GM19467 (cell line): ENCODE measurements around the gene TSG101.

Experiments
- ATAC-seq: cut with Tn5 transposase; IDR thresholded peaks from one replicate; pipeline ENCODE4 v1.9.1; 2021; ENCODE audit warnings: mild to moderate bottlenecking, moderate library complexity; ENCODE audit not compliant: unreplicated experiment

The TSG101 gene, protein sequence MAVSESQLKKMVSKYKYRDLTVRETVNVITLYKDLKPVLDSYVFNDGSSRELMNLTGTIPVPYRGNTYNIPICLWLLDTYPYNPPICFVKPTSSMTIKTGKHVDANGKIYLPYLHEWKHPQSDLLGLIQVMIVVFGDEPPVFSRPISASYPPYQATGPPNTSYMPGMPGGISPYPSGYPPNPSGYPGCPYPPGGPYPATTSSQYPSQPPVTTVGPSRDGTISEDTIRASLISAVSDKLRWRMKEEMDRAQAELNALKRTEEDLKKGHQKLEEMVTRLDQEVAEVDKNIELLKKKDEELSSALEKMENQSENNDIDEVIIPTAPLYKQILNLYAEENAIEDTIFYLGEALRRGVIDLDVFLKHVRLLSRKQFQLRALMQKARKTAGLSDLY

DNA sequence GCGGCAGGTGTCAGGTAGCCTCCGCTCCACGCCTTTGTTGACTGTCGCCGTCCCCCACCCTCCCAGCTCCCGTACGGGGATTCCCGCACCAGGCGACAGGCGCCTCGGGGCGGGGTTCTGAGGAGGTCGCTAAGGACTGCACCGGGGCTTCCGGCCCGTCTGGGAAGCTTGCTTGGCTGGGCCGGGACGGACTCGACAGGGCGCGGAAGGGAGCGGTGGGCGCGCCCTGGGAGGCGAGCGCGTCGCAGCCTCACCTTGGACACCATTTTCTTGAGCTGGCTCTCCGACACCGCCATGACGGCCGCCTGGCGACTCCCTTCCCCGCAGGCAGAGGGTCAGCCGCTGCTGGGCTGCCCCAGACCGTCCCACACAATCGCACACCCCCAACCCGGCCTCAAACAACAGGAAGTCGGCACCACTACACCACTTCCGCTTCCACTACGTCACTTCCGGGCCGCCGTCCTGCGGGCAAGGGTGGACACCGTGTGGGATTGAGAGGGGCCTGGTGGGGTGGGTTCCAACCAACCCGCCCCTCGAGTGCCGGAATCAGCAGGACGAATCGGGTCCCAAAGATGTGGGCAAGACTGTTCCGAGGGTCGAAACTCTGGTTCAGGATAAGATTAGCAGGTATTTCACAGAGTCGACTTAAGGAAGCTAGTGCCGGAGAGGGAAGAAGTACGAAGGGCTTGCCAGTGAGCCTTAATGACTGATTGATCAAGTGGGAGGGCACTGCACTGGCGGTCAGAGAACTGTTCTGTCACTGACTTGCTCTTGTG is at the start of gene TSG101:
TSG101 (minus strand) TSS at position 422 of the 776 bp plus-strand sequence; CDS start at position 296, 126 bp downstream.
- peak; percentile 93 for ATAC-seq

DNA sequence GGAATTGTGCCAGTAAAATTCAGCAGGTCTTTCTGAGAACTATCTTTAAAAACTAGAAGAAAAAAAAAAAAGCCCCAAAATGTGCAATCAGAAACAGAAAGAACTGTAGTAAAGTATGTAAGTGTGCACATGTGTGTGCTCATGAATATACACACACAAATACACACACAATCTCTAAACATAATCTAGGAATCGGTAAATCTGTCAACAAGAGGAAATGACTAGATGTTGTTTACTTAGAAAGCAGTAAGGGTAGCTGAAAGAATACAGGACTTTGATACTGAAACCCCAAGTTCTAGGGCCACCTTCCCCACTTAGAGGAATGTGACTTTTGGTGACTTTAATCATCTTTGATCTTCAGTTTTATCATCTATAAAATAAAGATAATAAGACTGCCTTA is 48.6 kb upstream of the TSG101 start:
- no peak for ATAC-seq

DNA sequence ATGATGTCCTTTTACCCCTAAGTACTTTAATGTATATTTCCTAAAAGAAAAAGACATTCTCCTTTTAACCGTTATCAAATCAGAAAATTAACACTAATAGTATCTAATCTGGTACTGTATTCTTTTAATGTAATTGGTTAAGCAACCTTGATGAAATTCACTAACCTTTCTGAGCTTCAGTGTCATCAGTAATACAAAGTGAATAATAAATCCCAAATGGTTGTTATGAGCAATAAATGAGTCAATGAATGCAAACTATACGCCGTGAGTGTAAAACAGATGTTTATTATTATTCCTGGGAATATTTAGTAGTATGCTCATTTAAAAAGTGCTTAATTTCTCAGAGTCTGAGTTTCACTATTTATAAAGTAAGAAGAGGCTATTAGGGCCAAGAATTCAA is 40.3 kb upstream of the TSG101 start:
- no peak for ATAC-seq

DNA sequence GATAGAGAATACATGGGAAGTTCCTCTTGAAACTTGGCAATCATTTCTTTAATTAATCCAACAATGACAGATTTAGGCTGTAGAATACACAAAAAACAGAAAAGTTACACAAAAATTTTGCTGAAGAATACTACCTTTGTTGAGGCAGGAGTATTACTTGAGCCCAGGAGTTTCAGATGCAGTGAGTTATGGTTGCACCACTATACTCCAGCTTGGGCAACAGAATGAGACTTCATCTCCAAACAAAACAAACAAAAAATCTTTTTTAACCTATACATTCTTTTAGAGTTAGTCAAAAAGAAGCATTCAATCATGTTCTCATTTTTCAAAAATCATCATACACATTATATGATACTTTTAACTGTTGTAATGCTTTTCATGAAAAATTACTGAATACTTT is 39.7 kb upstream of the TSG101 start:
- ATAC-seq: no peak

DNA sequence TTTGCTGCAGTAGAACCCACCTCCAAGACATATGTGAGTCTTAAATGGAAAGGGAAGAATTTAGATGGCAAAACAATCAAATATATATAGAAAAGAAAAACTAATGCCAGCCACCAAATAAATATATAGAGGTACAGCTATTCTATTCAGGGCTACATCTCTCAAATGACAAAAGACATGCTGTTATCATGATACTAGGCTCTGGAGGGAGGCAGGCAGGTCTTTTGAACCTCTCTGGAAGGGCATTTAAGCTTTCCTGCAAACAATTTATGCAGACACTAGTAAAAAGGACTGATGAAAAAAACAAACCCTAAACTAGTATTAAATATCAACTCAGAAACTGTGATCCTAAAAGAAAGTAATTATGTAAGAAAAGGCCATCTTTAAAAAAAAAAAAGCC is 37.4 kb upstream of the TSG101 start:
- no peak for ATAC-seq

DNA sequence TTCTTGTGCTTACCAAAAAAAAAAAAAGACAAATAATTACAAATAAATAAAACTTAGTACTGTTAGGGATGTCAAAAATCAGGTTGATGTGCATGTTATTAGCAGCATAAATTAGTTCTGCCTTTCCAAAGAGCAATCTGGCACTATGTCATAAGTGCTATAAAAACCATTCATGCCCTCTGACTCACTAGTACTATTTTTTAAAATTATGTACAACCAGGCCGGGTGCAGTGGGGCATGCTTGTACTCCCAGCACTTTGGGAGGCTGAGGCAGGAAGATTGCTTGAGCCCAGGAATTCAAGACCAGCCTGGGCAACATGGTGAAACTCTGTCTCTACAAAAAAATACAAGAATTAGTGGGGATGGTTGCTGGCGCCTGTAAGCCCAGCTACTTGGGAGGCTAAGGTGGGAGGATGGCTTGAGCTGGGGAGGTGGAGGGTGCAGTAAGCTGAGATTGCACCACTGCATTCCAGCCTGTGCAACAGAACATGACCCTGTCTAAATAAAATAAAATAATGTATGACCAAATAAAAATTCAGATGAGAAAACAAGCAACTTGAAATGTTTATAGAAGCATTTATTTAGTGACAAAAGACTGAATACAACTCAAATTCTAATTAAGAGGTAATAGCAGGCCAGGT is 36.5 kb upstream of the TSG101 start:
- ATAC-seq: no peak

DNA sequence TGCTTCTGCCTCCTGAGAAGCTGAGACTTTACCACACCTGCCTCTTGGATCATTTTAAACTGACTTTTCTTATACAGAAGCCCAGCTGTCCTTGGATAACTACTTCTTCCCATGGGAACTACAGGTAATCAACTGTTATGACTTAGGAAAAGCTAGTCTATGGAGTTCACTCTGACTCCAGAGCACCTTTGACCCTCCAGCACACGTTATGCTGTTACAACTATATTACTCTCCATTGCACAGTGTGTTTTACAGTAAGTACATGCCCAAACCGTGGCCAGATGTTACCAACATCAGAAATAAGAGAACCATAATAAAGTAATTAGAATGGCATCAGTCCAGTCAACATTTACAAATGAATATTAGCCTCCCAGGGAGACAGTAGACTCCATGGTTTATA is 21.3 kb upstream of the TSG101 start:
- ATAC-seq: no peak

DNA sequence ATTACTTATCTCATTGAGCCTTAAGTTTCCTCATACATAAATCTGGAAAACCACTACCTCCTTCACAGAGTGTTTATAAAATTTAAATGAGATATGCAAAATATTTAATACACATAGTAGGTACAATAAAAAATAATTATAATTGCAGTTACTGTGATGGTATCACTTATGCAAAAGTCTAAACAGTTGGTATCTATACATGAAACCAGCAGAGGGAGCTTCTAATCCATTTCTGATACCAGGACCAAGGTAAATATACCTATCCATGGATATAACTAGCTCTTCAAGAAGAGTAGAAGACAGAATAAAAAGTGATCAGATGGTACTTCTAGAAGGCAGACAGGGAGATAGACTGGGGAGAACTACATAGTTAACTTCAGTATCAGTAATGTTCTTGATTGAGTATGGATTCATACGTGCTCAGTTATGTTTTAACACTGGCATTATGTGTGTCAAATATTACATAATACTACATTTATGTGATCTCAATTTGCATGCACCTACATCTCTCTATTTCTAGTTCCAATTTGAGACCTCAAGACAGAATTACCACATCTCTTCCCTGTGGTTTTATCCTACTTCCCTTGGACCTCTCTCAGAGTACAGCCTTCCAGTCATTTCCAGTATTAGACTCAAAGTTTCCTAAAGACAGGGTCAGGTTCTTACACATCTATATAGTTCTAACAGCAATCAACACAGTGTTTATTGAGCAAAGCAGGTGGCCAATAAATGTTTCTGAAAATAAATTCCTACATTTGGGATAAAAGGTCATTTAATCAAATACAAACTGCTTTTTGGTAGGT is 13.7 kb upstream of the TSG101 start:
- no peak for ATAC-seq

DNA sequence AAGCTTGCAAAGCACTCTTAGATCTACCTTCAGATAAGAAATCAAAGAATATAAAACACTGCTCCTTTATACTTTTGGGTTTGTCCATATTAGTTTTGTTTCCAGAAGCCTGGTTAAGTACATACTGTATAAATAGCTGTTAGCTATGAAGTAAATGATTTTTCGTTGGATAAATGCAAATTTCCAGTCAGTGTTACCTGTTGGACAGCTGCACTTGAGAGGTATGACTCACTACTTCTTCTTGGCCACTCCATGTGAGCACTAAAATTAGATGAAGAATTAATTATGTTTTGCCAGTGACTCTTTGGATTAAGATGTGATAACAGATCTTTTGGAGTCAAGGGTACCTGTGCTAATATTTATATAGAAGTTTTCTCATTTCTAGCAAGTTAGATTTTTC is 9.5 kb upstream of the TSG101 start:
- ATAC-seq: no peak

DNA sequence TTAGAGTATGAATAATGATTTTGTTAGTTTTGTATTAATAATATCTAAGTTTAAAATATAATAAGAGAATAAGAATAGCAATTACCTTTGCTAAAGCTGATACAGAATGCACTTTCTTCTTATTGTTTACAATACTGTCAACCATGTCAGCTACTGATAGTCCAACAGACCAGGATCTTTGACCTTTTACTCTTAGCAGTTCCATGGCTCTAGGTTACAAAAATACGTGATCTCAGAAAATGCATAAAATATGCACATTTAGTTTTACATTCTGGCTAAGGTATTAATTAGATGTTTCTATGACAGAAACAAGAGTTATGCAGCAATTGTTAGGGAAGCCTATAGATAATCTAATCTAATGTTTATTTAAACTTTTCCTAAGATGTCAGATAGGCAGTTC is 7.5 kb upstream of the TSG101 start:
- ATAC-seq: no peak

DNA sequence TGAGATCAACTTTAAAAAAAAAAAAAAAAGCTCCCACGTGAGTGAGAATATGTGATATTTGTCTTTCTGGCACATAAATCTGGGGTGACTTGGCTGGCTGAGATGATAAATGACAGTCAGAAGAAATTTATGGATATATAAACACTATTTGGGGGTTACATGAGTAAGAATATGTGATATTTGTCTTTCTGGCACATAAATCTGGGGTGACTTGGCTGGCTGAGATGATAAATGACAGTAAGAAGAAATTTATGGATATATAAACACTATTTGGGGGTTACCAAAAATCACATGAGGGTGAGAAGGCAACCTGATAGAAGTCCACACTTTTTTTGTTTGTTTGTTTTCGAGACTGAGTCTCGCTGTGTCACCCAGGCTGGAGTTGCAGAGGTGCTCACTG is 6.6 kb upstream of the TSG101 start:
- no peak for ATAC-seq

DNA sequence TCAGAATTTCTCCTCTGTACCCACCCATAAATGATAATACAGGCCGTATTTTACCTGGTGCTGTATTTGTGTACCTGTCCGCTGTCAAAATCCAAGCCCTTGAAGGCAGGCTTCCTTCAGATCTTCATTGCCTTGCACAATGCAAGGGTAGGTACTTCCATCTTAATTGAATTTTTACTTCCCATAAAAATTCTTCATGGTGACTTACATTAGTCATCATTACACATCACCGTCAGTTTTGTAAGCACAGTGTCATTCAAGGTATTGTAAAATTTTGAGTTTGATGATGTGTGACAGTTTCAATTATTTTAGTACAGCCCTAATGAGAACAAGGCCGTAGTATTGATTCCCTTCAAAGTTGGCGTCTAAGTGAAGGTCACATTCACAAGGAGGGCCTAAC is 770 bp upstream of the TSG101 start:
- ATAC-seq: no peak

DNA sequence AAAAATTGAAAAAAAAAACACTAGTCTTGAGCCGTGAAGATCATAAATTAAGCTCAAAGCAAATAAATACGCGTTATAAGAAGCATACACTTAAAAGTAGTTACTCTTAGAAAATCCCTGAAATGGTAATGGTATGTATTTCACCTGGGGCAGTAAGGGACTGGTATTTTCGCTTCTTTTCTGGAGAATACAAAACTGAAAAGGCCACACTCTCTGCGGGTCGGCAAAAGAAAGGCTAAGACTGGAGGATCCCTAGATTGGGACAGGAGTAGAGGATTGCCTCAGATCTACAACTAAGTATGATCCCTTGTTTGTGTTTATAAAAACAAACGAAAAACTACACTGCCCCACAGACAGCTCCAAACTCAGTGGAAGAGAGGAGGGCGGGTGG is 617 bp downstream of the TSG101 start:
- ATAC-seq: no peak

DNA sequence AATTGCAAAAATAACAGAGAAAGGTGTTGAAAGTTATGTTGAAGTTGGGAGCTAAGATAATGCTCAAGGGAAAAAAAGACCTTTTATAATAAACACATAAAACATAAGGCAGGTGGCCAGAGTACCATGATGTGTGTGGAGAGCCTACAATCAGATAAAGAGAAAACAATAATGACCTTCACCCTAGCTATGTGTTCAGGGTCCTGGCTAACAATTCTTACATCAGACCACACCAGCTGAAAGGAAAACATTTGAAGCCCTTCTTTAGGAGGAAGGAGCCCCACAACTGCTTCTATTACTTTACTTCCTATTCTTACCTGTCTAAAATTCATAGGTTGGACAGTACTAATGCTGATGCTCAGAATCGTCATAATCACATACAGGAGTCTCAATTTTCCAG is 2.5 kb downstream of the TSG101 start:
- ATAC-seq: no peak

DNA sequence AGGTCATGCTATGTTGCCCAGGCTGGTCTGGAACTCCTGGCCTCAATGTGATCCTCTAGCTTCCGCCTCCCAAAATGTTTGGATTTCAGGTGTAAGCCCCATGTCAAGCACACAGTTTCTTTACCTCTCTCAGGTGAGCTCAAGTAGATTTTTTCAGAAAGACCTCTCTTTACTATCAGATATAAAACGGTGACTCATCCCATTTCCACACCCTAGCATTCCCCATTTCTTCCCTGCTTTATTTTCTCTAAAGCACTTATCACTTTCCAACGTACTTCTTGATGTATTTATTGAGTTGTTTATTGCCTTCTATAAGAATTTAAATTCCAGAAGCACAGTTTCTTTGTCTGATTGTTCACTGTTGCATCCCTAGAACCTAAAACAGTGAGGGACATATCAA is 3.7 kb downstream of the TSG101 start:
- ATAC-seq: no peak

DNA sequence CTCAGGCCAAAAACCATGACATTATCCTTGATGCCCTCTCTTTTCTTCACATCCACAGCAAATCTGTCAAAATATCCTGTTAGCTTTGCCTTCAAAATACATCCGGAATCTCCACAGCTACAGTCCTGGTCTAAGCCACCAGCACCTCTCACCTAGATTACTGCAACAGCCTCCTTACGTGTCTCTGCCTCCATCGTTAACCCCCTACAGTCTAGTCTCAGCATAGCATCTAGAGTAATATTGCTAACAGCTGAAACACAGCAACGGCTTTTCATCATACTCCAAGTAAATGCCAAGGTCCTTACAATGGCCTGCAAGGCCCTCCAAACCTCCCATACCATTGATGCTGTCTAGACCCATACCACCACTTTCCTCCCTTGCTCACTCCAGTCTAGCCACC is 4.4 kb downstream of the TSG101 start:
- no peak for ATAC-seq

DNA sequence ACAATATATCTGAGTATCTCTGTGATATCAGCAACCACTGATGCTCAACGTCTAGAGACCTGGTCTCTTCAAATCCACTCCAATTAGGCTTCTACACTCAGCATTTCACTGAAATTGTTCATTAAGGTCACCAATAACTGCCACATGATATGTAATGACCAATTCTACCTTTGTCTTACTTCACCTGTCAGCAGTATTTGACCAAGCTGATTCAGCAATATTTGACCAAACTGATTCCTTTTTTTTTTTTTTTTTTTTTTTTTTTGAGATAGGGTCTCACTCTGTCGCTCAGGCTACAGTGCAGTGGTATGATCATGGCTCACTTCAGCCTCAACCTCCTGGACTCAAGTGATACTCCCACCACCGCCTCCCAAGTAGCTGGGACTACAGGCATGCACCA is 5.6 kb downstream of the TSG101 start:
- no peak for ATAC-seq

DNA sequence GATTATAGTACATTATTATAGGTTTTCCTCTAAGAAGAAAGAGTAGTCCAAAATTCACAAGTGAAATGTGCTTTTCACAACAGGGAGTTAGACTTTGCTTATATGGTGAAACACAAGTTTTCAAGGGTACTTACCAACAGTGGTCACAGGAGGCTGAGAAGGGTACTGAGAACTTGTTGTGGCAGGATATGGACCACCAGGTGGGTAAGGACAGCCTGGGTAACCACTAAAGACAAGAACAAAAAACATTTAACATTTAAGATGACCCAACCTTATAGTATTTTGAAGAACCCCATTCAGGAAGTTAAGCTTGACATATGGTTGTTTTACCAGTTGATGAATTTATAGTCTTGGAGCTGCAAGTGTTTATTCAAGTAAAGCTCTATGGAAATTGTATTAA is 24.4 kb downstream of the TSG101 start:
- no peak for ATAC-seq

DNA sequence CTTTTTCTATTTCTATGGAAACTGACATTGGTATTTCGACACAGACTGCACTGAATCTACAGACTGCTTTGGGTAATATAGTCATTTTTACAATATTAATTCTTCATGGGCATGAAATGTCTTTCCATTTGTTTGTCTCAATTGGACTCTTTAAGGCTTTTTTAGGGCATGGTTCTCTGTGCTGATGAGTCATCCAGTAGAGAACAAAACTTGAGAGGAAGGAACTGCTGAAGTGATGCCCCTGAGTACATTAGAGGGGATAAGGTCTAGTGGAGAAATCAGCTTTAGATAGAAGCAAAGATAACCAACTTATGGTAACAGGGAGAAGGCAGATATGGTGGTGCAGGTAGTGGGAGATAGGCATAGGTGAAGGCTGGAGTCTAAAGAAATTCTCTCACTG is 25.1 kb downstream of the TSG101 start:
- no peak for ATAC-seq

DNA sequence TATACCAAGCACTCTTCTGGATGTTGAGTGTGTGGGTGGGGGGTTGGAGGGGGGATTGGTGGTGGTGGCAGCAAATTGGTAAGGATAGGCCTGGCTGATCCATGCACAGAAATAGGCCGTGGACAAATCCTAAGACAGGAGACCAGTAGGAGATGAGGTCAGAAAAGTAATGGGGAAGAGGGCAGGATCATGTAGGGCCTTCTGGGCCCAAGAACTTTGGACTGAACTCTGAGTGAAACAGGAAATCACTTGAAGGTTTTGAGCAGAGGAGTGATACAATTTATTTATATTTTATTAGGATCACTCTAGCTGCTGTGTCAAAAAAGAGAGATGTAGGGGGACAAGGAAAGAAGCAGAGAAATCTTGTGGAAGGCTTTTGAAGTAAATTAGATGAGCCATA is 28.7 kb downstream of the TSG101 start:
- ATAC-seq: no peak

DNA sequence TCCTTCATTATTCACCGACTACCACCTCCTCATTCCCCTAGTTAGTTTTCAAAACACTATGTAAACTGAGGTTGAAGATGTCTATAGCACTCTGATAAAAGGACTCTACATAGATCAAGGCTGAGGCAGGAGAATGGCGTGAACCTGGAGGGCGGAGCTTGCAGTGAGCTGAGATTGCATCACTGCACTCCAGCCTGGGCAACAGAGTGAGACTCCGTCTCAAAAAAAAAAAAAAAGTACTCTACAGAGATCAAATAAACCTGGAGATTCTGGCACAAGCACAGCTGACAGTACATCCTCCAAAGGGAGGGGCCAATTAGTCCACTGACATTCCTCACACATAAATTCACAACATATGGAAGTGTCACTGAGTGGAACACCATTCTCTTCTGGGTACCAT is 31.0 kb downstream of the TSG101 start:
- no peak for ATAC-seq
